GM23338 (cell line): ENCODE data around the gene RILP.

ENCODE experiments used
- CTCF ChIP-seq, 2 experiments: fragments of 200-600 bp in 1 of 2; sonication (generic) in 1 of 2; conservative IDR thresholded peaks; 2 replicates each; pipeline versions ENCODE4 v1.5.1 to v1.6.1; 2016 to 2017; ENCODE audit warnings: antibody characterized with exemption in 2 of 2, low read depth in 2 of 2, mild to moderate bottlenecking in 2 of 2, moderate library complexity in 1 of 2
- EZH2 ChIP-seq: fragments of 200-600 bp; sonication (generic); IDR thresholded peaks from one replicate; pipeline ENCODE4 v1.8.0; 2017; ENCODE audit warnings: antibody characterized with exemption, mild to moderate bottlenecking, low read depth; ENCODE audit not compliant: unreplicated experiment
- POLR2AphosphoS5 ChIP-seq: IDR thresholded peaks from 2 replicates; pipeline ENCODE4 v1.6.1; 2016; ENCODE audit warnings: antibody characterized with exemption, low read depth

- TF ChIP-seq EZH2 (no peak), CTCF (conservative IDR thresholded peaks at IDR 0.05; ENCODE audit: low read depth in 2 of 2) (no peak), POLR2AphosphoS5 (peak; percentile 92)
These were observed 34.9 kb upstream of the RILP start, which contains the start of gene PRPF8 for GRCh38 chr17:1684378-1685189.
